ENCODE measurements around the gene WDFY3.

DNA sequence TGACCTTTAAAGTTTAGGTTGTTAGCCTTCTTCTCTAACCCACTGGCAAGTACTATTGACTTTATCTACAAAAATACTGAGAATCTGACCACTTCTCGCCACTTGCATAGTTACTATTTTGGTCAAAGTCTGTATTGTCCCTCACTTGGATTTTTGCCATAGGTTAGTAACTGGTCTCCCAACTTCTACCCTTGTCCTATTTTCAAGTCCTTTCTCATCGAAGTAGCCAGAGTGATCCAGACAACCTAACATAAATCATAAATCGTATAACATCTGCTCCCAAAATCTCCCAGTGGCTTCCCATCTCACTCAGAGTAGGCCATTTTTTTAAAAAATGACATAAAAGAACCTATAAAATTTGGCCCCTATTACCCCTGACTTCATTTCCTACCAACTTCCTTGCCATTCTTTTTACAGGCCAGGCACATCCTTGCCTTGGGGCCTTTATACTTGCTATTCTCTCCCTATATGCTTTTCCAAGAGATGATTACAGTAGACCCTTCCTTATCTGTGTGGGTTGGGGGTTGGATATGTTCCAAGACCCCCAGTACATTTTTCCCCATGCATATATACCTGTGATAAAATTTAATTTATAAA is 29.0 kb downstream of the WDFY3 start:
- TF ChIP-seq, protein P1, sequence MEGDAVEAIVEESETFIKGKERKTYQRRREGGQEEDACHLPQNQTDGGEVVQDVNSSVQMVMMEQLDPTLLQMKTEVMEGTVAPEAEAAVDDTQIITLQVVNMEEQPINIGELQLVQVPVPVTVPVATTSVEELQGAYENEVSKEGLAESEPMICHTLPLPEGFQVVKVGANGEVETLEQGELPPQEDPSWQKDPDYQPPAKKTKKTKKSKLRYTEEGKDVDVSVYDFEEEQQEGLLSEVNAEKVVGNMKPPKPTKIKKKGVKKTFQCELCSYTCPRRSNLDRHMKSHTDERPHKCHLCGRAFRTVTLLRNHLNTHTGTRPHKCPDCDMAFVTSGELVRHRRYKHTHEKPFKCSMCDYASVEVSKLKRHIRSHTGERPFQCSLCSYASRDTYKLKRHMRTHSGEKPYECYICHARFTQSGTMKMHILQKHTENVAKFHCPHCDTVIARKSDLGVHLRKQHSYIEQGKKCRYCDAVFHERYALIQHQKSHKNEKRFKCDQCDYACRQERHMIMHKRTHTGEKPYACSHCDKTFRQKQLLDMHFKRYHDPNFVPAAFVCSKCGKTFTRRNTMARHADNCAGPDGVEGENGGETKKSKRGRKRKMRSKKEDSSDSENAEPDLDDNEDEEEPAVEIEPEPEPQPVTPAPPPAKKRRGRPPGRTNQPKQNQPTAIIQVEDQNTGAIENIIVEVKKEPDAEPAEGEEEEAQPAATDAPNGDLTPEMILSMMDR (IDR thresholded peaks at IDR 0.05) = no peak
- TF ChIP-seq SREBF2 (IDR thresholded peaks at IDR 0.05) (no peak), RAD21 (conservative IDR thresholded peaks at IDR 0.05 in 1 of 2, IDR thresholded peaks at IDR 0.05 in 1 of 2) (no peak)
